ENCODE results near the gene EPHX1. TPM values are rescaled to one million over a fixed set of nuclear protein-coding genes. Genes with fewer than 3 reads are reported as not detected.
"Not testable (repeated sequence)": the region's sequence is repeated elsewhere in the genome, so short reads cannot be mapped to it uniquely, and the experiment has no call there.

Gene EPHX1
- total RNA-seq, 2 donors from 2014 or later = 57.7 to 66.0 TPM

GRCh38 chr1:225811622-225812487 lies 1.9 kb downstream of the EPHX1 start:
- DNase-seq (ENCODE audit: low spot score) = peak; percentile 61
- TF ChIP-seq CTCF (IDR thresholded peaks at IDR 0.05) = peak in 1 of 2 donors; percentile 48
- H3K9me3 ChIP-seq = no peaks in the 10 kb centered on the region
- H3K27ac ChIP-seq = peak overlapping the region; percentile 80 to 86
- H3K36me3 ChIP-seq = no peaks in the 10 kb centered on the region
- H3K4me1 ChIP-seq = peaks cover 0 to 68% of the 10 kb centered on the region in 2 donors
- H3K27me3 ChIP-seq = no peaks in the 10 kb centered on the region
- H3K4me3 ChIP-seq = peak overlapping the region; percentile 74 to 76

- Histone ChIP-seq H3K4me3 (no peak overlapping the region), H3K9me3 (no peaks in the 10 kb centered on the region), H3K4me1 (peaks cover 0 to 76% of the 10 kb centered on the region in 2 donors), H3K36me3 (no peaks in the 10 kb centered on the region), H3K27ac (peak overlapping the region; percentile 75 to 86), H3K27me3 (no peaks in the 10 kb centered on the region)
- DNase-seq (ENCODE audit: low spot score) = peak; percentile 57
- no peak for TF ChIP-seq CTCF (IDR thresholded peaks at IDR 0.05)
These were observed 2.7 kb downstream of the EPHX1 start for GRCh38 chr1:225812488-225813213.

GRCh38 chr1:225813214-225813964 lies 3.5 kb downstream of the EPHX1 start:
- Histone ChIP-seq H3K4me1 (peaks cover 0 to 84% of the 10 kb centered on the region in 2 donors), H3K4me3 (no peak overlapping the region), H3K27me3 (no peaks in the 10 kb centered on the region), H3K9me3 (no peaks in the 10 kb centered on the region), H3K27ac (peak overlapping the region; percentile 75 to 86), H3K36me3 (no peaks in the 10 kb centered on the region)
- peak; percentile 73 for DNase-seq (ENCODE audit: low spot score)
- TF ChIP-seq CTCF (IDR thresholded peaks at IDR 0.05) = no peak

GRCh38 chr1:225814381-225814780 lies 4.5 kb downstream of the EPHX1 start:
- H3K36me3 ChIP-seq = no peaks in the 10 kb centered on the region
- H3K4me1 ChIP-seq = peaks cover 0 to 90% of the 10 kb centered on the region in 2 donors
- no peaks in the 10 kb centered on the region for H3K27me3 ChIP-seq
- no peaks in the 10 kb centered on the region for H3K9me3 ChIP-seq
- no peak overlapping the region for H3K4me3 ChIP-seq
- peak; percentile 57 for DNase-seq (ENCODE audit: low spot score)
- H3K27ac ChIP-seq = peak overlapping the region; percentile 75 to 86
- no peak for TF ChIP-seq CTCF (IDR thresholded peaks at IDR 0.05)

- Histone ChIP-seq H3K27ac (peak overlapping the region; percentile 75 to 86), H3K4me1 (peaks cover 0 to 93% of the 10 kb centered on the region in 2 donors)
- not testable (repeated sequence) for DNase-seq (ENCODE audit: low spot score); H3K36me3 ChIP-seq; H3K9me3 ChIP-seq; H3K4me3 ChIP-seq; H3K27me3 ChIP-seq
These were observed 5.2 kb downstream of the EPHX1 start for GRCh38 chr1:225815090-225815489.
